H4 (cell line): ENCODE data around the gene CADM2. TPM values are rescaled to one million over a fixed set of nuclear protein-coding genes. Genes with fewer than 3 reads are reported as not detected.
"Not testable (repeated sequence)": the region's sequence is repeated elsewhere in the genome, so short reads cannot be mapped to it uniquely, and the experiment has no call there.

ENCODE experiments used
- DNase-seq: peaks from one replicate; pipeline ENCODE4 v3.0.0-alpha.2; 2015; ENCODE audit warnings: low spot score
- total RNA-seq: library from RNA; depleted of rRNA; stranded (reverse); fragments of >200 nt; shearing (Covaris generic); gene quantifications from 2 replicates; pipeline ENCODE4 v1.2.3, GENCODE V29; 2014

Gene CADM2
- total RNA-seq, 1 experiment from 2014 or later = not detected

DNA sequence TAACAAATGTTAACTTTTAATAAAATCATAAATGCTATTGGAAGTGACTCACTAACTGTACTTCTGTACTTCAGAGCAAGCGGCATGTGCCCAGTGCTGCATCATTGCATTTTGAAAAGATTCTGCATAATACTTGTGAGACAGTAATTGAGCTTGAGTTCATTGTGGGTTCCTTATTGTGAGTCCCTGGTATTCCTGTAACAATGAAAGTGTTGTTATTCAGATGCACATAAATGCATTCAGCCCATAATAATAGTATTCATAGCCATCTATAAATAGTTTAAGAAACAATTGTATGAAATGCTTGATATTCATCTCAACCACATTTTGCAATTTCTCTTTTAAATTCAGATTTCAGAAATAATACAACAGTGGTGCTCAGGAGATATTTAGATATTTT is 976.4 kb downstream of the CADM2 start:
- no peak for DNase-seq

GRCh38 chr3:85939074-85939482 is 980.3 kb downstream of the CADM2 start:
- peak; percentile 43 for DNase-seq

DNA sequence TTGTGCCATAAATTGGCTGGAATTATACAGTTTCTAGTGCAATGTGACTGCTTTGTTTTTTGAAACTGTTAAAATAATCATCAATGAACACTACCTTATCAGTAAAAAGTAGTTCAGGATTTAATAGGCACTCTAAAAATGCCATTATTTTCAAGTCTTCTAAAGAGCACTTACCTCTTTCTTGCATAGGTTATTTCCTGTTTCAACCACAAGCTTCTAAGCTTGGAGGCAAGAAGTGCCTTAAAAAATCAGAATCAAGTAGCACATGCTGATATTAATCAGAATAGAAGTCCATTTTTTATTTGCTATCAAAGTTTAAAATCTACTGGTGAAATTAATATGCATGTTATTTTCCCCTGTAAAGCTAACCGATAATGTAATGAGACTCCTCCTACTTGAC is 991.6 kb downstream of the CADM2 start:
- no peak for DNase-seq

DNA sequence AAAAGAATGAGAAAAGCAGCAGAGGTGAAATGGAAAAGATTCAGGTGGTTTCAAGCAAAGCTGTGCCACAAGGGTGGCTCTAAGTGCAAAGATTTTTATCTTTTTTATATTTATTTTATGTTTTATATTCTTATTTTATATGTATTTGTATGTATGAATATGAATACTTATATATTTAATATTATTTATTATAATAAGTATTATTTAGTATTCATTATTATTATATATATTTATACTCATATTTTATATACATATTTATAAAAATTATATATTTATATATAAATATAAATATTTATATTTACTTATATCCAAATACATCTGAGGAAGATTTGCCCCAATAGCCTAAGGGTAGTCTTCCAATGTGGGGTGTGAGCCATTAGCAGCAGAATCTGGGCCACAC is 1002.0 kb downstream of the CADM2 start:
- DNase-seq = no peak

DNA sequence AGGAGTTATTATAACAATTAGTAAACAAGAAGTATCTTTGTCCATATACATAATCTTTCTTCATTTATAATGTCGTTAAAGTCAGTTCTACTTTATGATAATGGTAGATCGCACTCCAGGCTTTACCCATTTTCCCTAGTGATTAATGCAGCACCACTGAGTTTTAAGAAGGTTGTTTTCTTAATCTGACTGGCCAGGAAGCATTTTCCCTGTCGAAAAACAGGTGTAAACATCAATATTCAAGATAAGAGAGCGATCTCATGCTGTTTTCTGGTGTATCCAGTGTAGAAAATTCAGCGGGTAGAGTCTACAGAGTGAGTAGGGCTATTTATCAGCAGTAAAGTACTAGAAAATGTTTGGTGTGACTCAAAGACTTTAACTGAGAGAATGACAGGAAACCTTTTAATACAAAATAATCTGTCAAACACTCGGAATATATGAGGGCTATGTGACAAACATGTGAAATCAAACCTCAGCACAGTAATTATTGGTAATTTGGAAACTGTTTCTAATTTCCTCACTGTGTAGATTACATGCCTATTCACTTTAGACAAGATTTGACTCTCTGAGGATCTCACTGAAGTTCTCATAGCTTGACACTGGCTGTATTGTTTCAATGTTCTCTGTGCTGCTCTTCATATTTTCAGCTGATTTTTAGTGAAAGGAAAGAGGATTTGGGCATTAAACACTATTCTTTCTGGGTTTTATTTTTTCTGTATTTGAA is 1019.0 kb downstream of the CADM2 start:
- no peak for DNase-seq

DNA sequence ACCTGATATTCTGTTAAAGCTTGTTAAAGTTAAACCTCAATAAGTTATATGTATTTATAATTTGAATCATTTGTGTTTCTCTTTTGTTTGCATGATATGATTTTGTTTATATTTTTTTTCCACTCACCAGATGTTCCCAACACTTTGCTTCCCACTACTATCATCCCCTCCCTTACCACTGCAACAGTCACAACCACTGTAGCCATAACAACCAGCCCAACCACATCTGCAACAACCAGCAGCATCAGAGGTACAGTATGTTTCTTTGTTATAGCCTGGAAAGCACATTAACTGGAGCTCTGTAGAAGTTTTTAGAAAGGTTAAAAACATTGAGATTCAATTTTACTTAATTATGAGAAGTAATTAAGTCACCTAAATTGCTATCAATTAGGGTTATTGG is 1020.2 kb downstream of the CADM2 start:
- DNase-seq = peak; percentile 3

DNA sequence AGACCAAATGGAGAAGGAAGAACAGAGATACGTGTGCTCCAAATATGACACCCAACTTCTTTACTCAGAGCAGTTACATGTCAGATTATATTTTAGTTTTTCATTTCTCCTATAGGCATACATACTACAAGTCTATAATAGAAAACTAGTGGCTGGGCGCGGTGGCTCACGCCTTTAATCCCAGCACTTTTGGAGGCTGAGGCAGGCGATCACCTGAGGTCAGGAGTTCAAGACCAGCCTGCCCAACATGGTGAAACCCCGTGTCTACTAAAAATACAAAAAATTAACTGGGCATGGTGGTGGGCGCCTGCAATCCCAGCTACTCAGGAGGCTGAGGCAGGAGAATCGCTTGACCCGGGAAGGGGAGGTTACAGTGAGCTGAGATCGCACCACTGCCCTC is 1030.8 kb downstream of the CADM2 start:
- DNase-seq = not testable (repeated sequence)

DNA sequence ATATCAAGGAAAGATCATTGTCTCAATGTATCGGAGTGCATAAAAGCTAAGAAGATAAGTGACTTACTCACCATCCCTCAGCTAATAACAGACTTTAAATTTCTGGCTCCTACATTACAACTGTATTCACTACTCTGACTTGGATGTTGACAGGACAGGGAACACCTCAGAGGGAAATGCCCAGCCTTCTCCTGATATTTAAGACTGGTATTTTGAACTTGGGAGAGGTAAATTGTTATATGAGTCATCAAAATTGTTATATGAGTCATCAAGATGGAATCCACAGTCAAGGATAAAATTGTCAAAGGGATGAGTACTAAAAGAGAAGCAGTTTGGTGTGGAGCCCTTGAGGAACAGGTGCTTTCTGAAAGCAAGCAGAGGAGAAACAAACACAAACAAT is 1070.8 kb downstream of the CADM2 start:
- DNase-seq = no peak

DNA sequence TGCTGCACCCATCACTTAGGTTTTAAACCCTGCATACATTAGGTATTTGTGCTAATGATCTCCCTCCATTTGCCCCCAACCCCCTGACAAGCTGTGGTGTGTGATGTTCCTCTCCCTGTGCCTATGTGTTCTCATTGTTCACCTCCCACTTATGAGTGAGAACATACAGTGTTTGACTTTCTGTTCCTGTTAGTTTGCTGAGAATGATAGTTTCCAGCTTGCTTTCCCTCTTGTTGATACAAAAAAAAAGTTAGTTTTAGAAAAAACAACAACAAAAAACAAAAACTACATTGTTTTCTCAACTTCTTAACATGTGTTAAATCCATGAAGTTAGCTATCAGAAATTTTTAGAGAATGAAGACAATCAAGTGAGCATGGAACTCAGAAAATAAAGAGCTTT is 1079.1 kb downstream of the CADM2 start:
- DNase-seq = no peak

- no peak for DNase-seq
Measured at GRCh38 chr3:86046436-86047136, 1087.8 kb downstream of the CADM2 start.

- DNase-seq = no peak
Measured at GRCh38 chr3:86047161-86047560, 1088.4 kb downstream of the CADM2 start.

GRCh38 chr3:86051058-86051457 is 1092.3 kb downstream of the CADM2 start:
- no peak for DNase-seq

DNA sequence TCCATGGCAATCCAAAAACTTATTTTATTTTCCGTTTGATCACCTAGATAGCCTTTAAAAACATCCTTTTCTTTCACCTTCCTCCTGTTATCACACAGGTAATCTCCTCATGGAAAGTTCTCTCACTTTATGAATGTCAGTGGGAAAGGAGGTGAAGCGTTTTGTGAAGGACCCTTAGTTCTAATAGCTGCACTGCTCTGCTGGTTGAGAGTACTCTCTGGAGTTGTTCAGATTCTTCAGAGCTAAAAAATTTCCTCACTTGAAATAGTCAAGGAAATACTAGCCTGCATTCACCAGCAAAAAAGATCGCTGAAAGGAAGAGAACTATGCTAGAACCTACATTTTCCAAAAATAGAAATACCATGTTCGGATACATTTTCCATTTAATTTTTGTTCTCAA is 1097.2 kb downstream of the CADM2 start:
- DNase-seq = no peak

DNA sequence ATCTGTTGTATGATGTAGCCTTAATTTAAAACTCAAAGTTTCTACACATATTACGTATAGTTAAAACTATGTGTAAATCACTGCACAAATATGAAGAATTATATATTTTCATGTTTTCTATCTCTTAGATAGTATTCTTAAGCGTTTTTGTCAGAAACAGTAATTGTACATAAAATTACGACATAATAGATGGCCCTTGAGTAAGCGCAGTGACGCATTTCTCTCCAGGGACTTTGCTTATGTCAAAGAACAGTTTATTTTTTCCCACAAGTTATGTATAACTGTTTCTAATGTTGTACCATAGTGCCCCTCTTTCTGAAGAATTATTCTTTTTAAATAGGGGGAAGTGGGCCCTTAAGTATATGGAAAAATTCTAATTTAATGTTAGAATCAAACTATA is 1098.2 kb downstream of the CADM2 start:
- no peak for DNase-seq

DNA sequence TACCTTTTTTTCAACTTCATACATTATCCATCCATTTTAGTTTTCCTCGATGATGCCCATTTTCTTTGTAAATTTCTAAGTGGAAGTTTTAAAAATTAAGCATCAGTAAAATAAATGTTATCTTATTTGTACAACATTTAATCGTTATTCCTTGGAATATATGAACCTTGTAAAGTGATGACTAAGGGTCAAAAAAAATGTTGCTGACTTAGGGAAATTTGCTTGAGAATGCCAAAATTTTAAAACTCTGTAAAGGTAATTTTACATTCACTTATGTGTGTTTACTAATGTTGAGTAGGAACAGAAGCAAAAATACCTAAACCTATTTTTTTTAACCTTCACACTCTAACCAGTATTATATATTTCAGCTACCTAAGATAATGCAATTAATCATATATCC is 1115.0 kb downstream of the CADM2 start:
- no peak for DNase-seq

GRCh38 chr3:86087160-86087871 is 1128.5 kb downstream of the CADM2 start:
- DNase-seq = no peak

GRCh38 chr3:86104154-86104553 is 1145.4 kb downstream of the CADM2 start:
- no peak for DNase-seq

- DNase-seq = no peak
Measured at GRCh38 chr3:86109434-86109833, 1150.6 kb downstream of the CADM2 start.
